ENCODE results near the gene SERINC3. TPM values are rescaled to one million over a fixed set of nuclear protein-coding genes. Genes with fewer than 3 reads are reported as not detected.

Gene SERINC3
- total and polyA plus RNA-seq, 2 of the 13 experiments (the other 11 are each of a cell fraction or from before 2014, with no cell fraction given): 82.0 to 226 TPM

GRCh38 chr20:44521484-44522481 lies at the start of gene SERINC3 (continued):
- TF ChIP-seq FIP1L1 (IDR thresholded peaks at IDR 0.05; ENCODE audit: borderline replicate concordance, insufficient read depth, low read depth, low read length): peak; percentile 88; the same call in 1 of the 2 replicates
- TF ChIP-seq GABPB1 (CRISPR knock-in tag; IDR thresholded peaks at IDR 0.05): peak; percentile 96
- peak; percentile 86 for TF ChIP-seq FOSL2 (CRISPR knock-in tag; IDR thresholded peaks at IDR 0.05)
- peak; percentile 89 for TF ChIP-seq ZNF776 (CRISPR knock-in tag; IDR thresholded peaks at IDR 0.05)
- TF ChIP-seq ZMYM2 (CRISPR knock-in tag; IDR thresholded peaks at IDR 0.05): no peak
- TF ChIP-seq ZNF432 (CRISPR knock-in tag; IDR thresholded peaks at IDR 0.05; ENCODE audit: borderline replicate concordance): no peak
- TF ChIP-seq NRL (CRISPR knock-in tag; IDR thresholded peaks at IDR 0.05; ENCODE audit: borderline replicate concordance): peak; percentile 99
- no peak for TF ChIP-seq ZFP37 (CRISPR knock-in tag; IDR thresholded peaks at IDR 0.05; ENCODE audit: borderline replicate concordance)
- no peak for TF ChIP-seq PRPF4 (IDR thresholded peaks at IDR 0.05; ENCODE audit: low read depth, low read length, poor library complexity, severe bottlenecking)
- no peak for TF ChIP-seq RCOR2 (CRISPR knock-in tag; IDR thresholded peaks at IDR 0.05)
- no peak for TF ChIP-seq PHB2 (IDR thresholded peaks at IDR 0.05; ENCODE audit: partially characterized antibody)
- peak; percentile 72; the same call in 1 of the 2 replicates for TF ChIP-seq BRF2 (CRISPR knock-in tag; IDR thresholded peaks at IDR 0.05)
- TF ChIP-seq SNAI1 (CRISPR knock-in tag; IDR thresholded peaks at IDR 0.05; ENCODE audit: borderline replicate concordance): 0 out of 2 replicates have a peak, but pooled peaks have one; percentile 91
- TF ChIP-seq NFIB (CRISPR knock-in tag; IDR thresholded peaks at IDR 0.05; ENCODE audit: borderline replicate concordance): no peak
- peak; percentile 99 for TF ChIP-seq ZNF704 (CRISPR knock-in tag; IDR thresholded peaks at IDR 0.05; ENCODE audit: borderline replicate concordance)
- peak; percentile 79 to 94 for TF ChIP-seq POLR2A (IDR thresholded peaks at IDR 0.05; ENCODE audit: insufficient read depth in 1 of 2, low read depth in 2 of 2, low read length in 2 of 2)
- TF ChIP-seq FOSL1 (CRISPR knock-in tag; IDR thresholded peaks at IDR 0.05; ENCODE audit: borderline replicate concordance): peak; percentile 65
- TF ChIP-seq ATF6 (CRISPR knock-in tag; conservative IDR thresholded peaks at IDR 0.05): no peak
- no peak for TF ChIP-seq SUZ12 (IDR thresholded peaks at IDR 0.05; ENCODE audit: low read depth, low read length)
- peak; percentile 90 for TF ChIP-seq YY1 (IDR thresholded peaks at IDR 0.05; ENCODE audit: insufficient read depth, insufficient replicate concordance, low read depth, low read length)
- TF ChIP-seq ETV5 (CRISPR knock-in tag; IDR thresholded peaks at IDR 0.05; ENCODE audit: borderline replicate concordance): peak; percentile 89
- TF ChIP-seq ZNF850 (CRISPR knock-in tag; conservative IDR thresholded peaks at IDR 0.05): no peak; the same call in 1 of the 2 replicates
- TF ChIP-seq ZIK1 (CRISPR knock-in tag; IDR thresholded peaks at IDR 0.05; ENCODE audit: borderline replicate concordance, low read depth): peak; percentile 93
